ENCODE measurements around the gene CORO2A. TPM values are rescaled to one million over a fixed set of nuclear protein-coding genes. Genes with fewer than 3 reads are reported as not detected.
A peak's percentile ranks its signal among the peaks of the same experiment; 100 is the strongest.

CORO2A gene
- total RNA-seq, 1 donor from 2014 or later: 0.96 TPM

- Mint-ChIP-seq H3K36me3 (ENCODE audit: low read depth) (no peaks in the 10 kb centered on the region), H3K9me3 (no peaks in the 10 kb centered on the region), H3K4me1 (ENCODE audit: low read depth) (peaks cover 15% of the 10 kb centered on the region), H3K4me3 (ENCODE audit: low read depth) (no peak overlapping the region), H3K27me3 (ENCODE audit: low read depth) (peaks cover under 1% of the 10 kb centered on the region), H3K27ac (no peak overlapping the region)
- no peak for DNase-seq (ENCODE audit: low spot score)
- intact Hi-C loops (cut with micrococcal nuclease): no loop called here
Observed at GRCh38 chr9:98171176-98171925, 21.1 kb downstream of the CORO2A start.

- DNase-seq (ENCODE audit: low spot score): no peak
- Mint-ChIP-seq H3K4me1 (ENCODE audit: low read depth) (peaks cover 15% of the 10 kb centered on the region), H3K9me3 (no peaks in the 10 kb centered on the region), H3K36me3 (ENCODE audit: low read depth) (no peaks in the 10 kb centered on the region), H3K27ac (peak overlapping the region; percentile 12), H3K4me3 (ENCODE audit: low read depth) (no peak overlapping the region), H3K27me3 (ENCODE audit: low read depth) (no peaks in the 10 kb centered on the region)
- intact Hi-C loops (cut with micrococcal nuclease): no loop called here
Observed at GRCh38 chr9:98168941-98169488, 23.4 kb downstream of the CORO2A start.

- Mint-ChIP-seq H3K9me3 (no peaks in the 10 kb centered on the region), H3K27me3 (ENCODE audit: low read depth) (no peaks in the 10 kb centered on the region), H3K36me3 (ENCODE audit: low read depth) (no peaks in the 10 kb centered on the region), H3K4me1 (ENCODE audit: low read depth) (peaks cover 17% of the 10 kb centered on the region), H3K27ac (no peak overlapping the region), H3K4me3 (ENCODE audit: low read depth) (no peak overlapping the region)
- intact Hi-C loops (cut with micrococcal nuclease): no loop called here
- DNase-seq (ENCODE audit: low spot score): no peak
Observed at GRCh38 chr9:98168153-98168780, 24.2 kb downstream of the CORO2A start.

GRCh38 chr9:98164912-98165311 is 27.5 kb downstream of the CORO2A start:
- Mint-ChIP-seq H3K27me3 (ENCODE audit: low read depth) (no peaks in the 10 kb centered on the region), H3K27ac (no peak overlapping the region), H3K36me3 (ENCODE audit: low read depth) (no peaks in the 10 kb centered on the region), H3K4me1 (ENCODE audit: low read depth) (peaks cover 14% of the 10 kb centered on the region), H3K9me3 (no peaks in the 10 kb centered on the region), H3K4me3 (ENCODE audit: low read depth) (no peak overlapping the region)
- intact Hi-C loops (cut with micrococcal nuclease): no loop called here
- no peak for DNase-seq (ENCODE audit: low spot score)

- no peaks in the 10 kb centered on the region for H3K9me3 Mint-ChIP-seq
- H3K27me3 Mint-ChIP-seq (ENCODE audit: low read depth): no peaks in the 10 kb centered on the region
- H3K36me3 Mint-ChIP-seq (ENCODE audit: low read depth): no peaks in the 10 kb centered on the region
- H3K4me1 Mint-ChIP-seq (ENCODE audit: low read depth): peaks cover 8% of the 10 kb centered on the region
- intact Hi-C loops (cut with micrococcal nuclease): no loop called here
- H3K27ac Mint-ChIP-seq: no peak overlapping the region
- H3K4me3 Mint-ChIP-seq (ENCODE audit: low read depth): no peak overlapping the region
- no peak for DNase-seq (ENCODE audit: low spot score)
Observed at GRCh38 chr9:98162613-98163012, 29.8 kb downstream of the CORO2A start.

- no peak for DNase-seq (ENCODE audit: low spot score)
- Mint-ChIP-seq H3K27ac (no peak overlapping the region), H3K9me3 (no peaks in the 10 kb centered on the region), H3K36me3 (ENCODE audit: low read depth) (no peaks in the 10 kb centered on the region), H3K27me3 (ENCODE audit: low read depth) (no peaks in the 10 kb centered on the region), H3K4me3 (ENCODE audit: low read depth) (no peak overlapping the region), H3K4me1 (ENCODE audit: low read depth) (peaks cover 7% of the 10 kb centered on the region)
- intact Hi-C loops (cut with micrococcal nuclease): no loop called here
Observed at GRCh38 chr9:98161851-98162250, 30.6 kb downstream of the CORO2A start.

- no peaks in the 10 kb centered on the region for H3K27me3 Mint-ChIP-seq (ENCODE audit: low read depth)
- no peaks in the 10 kb centered on the region for H3K9me3 Mint-ChIP-seq
- peaks cover 7% of the 10 kb centered on the region for H3K4me1 Mint-ChIP-seq (ENCODE audit: low read depth)
- intact Hi-C loops (cut with micrococcal nuclease): no loop called here
- no peak for DNase-seq (ENCODE audit: low spot score)
- H3K36me3 Mint-ChIP-seq (ENCODE audit: low read depth): no peaks in the 10 kb centered on the region
- no peak overlapping the region for H3K27ac Mint-ChIP-seq
- no peak overlapping the region for H3K4me3 Mint-ChIP-seq (ENCODE audit: low read depth)
Observed at GRCh38 chr9:98159790-98160189, 32.6 kb downstream of the CORO2A start.

- intact Hi-C loops (cut with micrococcal nuclease): no loop called here
- no peak overlapping the region for H3K27ac Mint-ChIP-seq
- H3K27me3 Mint-ChIP-seq (ENCODE audit: low read depth): no peaks in the 10 kb centered on the region
- no peaks in the 10 kb centered on the region for H3K9me3 Mint-ChIP-seq
- no peaks in the 10 kb centered on the region for H3K36me3 Mint-ChIP-seq (ENCODE audit: low read depth)
- no peak overlapping the region for H3K4me3 Mint-ChIP-seq (ENCODE audit: low read depth)
- no peak for DNase-seq (ENCODE audit: low spot score)
- H3K4me1 Mint-ChIP-seq (ENCODE audit: low read depth): peaks cover 7% of the 10 kb centered on the region
Observed at GRCh38 chr9:98159301-98159700, 33.1 kb downstream of the CORO2A start.

GRCh38 chr9:98158071-98158831 is 34.2 kb downstream of the CORO2A start:
- intact Hi-C loops (cut with micrococcal nuclease): no loop called here
- Mint-ChIP-seq H3K9me3 (no peaks in the 10 kb centered on the region), H3K27me3 (ENCODE audit: low read depth) (no peaks in the 10 kb centered on the region), H3K4me1 (ENCODE audit: low read depth) (peaks cover 5% of the 10 kb centered on the region), H3K36me3 (ENCODE audit: low read depth) (no peaks in the 10 kb centered on the region), H3K4me3 (ENCODE audit: low read depth) (no peak overlapping the region), H3K27ac (no peak overlapping the region)
- DNase-seq (ENCODE audit: low spot score): no peak

- H3K27ac Mint-ChIP-seq: no peak overlapping the region
- no peaks in the 10 kb centered on the region for H3K27me3 Mint-ChIP-seq (ENCODE audit: low read depth)
- H3K36me3 Mint-ChIP-seq (ENCODE audit: low read depth): no peaks in the 10 kb centered on the region
- DNase-seq (ENCODE audit: low spot score): no peak
- no peaks in the 10 kb centered on the region for H3K9me3 Mint-ChIP-seq
- H3K4me1 Mint-ChIP-seq (ENCODE audit: low read depth): peaks cover 5% of the 10 kb centered on the region
- intact Hi-C loops (cut with micrococcal nuclease): no loop called here
- no peak overlapping the region for H3K4me3 Mint-ChIP-seq (ENCODE audit: low read depth)
Observed at GRCh38 chr9:98157372-98157771, 35.1 kb downstream of the CORO2A start.

- intact Hi-C loops (cut with micrococcal nuclease): no loop called here
- peaks cover 2% of the 10 kb centered on the region for H3K27me3 Mint-ChIP-seq (ENCODE audit: low read depth)
- no peaks in the 10 kb centered on the region for H3K36me3 Mint-ChIP-seq (ENCODE audit: low read depth)
- no peak overlapping the region for H3K27ac Mint-ChIP-seq
- no peak overlapping the region for H3K4me3 Mint-ChIP-seq (ENCODE audit: low read depth)
- peaks cover 7% of the 10 kb centered on the region for H3K4me1 Mint-ChIP-seq (ENCODE audit: low read depth)
- H3K9me3 Mint-ChIP-seq: no peaks in the 10 kb centered on the region
- no peak for DNase-seq (ENCODE audit: low spot score)
Observed at GRCh38 chr9:98154678-98155077, 37.8 kb downstream of the CORO2A start.

- intact Hi-C loops (cut with micrococcal nuclease): no loop called here
- H3K36me3 Mint-ChIP-seq (ENCODE audit: low read depth): no peaks in the 10 kb centered on the region
- H3K4me1 Mint-ChIP-seq (ENCODE audit: low read depth): peaks cover 4% of the 10 kb centered on the region
- H3K27me3 Mint-ChIP-seq (ENCODE audit: low read depth): peaks cover 2% of the 10 kb centered on the region
- H3K4me3 Mint-ChIP-seq (ENCODE audit: low read depth): no peak overlapping the region
- DNase-seq (ENCODE audit: low spot score): no peak
- no peak overlapping the region for H3K27ac Mint-ChIP-seq
- H3K9me3 Mint-ChIP-seq: no peaks in the 10 kb centered on the region
Observed at GRCh38 chr9:98152526-98152925, 39.9 kb downstream of the CORO2A start.

- Mint-ChIP-seq H3K4me1 (ENCODE audit: low read depth) (peaks cover 9% of the 10 kb centered on the region), H3K27ac (no peak overlapping the region), H3K9me3 (no peaks in the 10 kb centered on the region), H3K4me3 (ENCODE audit: low read depth) (no peak overlapping the region), H3K36me3 (ENCODE audit: low read depth) (no peaks in the 10 kb centered on the region), H3K27me3 (ENCODE audit: low read depth) (peaks cover 2% of the 10 kb centered on the region)
- DNase-seq (ENCODE audit: low spot score): no peak
- intact Hi-C loops (cut with micrococcal nuclease): no loop called here
Observed at GRCh38 chr9:98150721-98151120, 41.7 kb downstream of the CORO2A start.
